LoVo (cell line): ENCODE results near the gene PSMA2.
"Not testable (repeated sequence)": the region's sequence is repeated elsewhere in the genome, so short reads cannot be mapped to it uniquely, and the experiment has no call there.

Experiments used
- DNase-seq: peaks from one replicate; pipeline ENCODE4 v3.0.0-alpha.2; 2016; ENCODE audit warnings: low spot score

Gene PSMA2

DNA sequence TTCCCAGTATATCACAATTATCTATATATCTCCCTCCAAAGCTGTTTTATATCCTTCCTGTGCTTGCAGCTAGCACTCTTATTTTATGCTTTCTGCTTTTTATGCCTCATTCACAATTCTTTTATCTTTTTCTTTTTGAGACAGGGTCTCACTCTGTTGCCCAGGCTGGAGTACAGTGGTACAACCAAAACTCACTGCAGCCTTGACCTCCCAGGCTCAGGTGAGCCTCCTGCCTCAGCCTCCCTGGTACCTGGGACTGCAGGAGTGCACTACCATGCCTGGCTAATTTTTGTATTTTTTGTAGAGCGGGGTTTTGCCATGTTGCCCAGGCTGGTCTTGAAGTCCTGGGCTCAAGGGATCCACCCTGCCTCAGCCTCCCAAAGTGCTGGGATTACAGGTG, 25.8 kb downstream of the PSMA2 start:
- DNase-seq, result no peak

DNA sequence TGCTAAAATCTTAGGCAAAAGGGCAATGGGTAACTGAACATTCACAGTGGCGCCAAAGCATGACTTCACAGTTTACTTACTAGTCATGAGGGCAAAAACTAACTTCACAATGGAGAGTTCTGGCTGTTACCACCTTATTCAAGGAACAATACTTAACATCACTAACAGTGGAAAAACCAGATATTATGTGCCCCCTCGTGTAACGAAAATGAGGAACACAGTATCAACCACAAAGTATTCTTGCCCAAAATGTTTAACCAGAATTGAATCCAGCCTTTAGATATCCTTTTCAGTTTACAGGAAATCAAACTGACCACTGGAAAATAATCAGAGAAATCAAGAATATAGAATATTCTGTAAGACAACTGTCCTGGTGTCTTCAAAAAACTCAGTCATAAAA, 29.6 kb downstream of the PSMA2 start:
- no peak for DNase-seq

DNA sequence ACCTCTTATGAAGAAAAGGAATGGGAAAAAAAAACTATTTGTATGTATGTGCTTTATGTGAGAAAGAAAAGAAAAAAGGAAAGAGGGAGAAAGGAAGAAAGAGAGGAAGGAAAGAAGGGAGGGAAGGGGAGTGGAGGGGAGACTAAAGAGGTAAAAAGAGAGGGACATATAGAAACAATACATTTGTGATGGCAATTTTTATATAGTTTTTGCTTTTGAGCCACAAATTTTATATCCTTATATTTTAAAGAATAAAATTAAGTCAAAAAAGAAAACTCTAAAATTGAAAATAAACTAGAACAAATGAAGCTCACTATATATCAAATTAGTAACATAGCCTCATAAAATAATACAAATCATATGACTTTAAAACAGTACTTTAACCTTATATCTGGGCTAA, 31.1 kb downstream of the PSMA2 start:
- DNase-seq, result no peak

DNA sequence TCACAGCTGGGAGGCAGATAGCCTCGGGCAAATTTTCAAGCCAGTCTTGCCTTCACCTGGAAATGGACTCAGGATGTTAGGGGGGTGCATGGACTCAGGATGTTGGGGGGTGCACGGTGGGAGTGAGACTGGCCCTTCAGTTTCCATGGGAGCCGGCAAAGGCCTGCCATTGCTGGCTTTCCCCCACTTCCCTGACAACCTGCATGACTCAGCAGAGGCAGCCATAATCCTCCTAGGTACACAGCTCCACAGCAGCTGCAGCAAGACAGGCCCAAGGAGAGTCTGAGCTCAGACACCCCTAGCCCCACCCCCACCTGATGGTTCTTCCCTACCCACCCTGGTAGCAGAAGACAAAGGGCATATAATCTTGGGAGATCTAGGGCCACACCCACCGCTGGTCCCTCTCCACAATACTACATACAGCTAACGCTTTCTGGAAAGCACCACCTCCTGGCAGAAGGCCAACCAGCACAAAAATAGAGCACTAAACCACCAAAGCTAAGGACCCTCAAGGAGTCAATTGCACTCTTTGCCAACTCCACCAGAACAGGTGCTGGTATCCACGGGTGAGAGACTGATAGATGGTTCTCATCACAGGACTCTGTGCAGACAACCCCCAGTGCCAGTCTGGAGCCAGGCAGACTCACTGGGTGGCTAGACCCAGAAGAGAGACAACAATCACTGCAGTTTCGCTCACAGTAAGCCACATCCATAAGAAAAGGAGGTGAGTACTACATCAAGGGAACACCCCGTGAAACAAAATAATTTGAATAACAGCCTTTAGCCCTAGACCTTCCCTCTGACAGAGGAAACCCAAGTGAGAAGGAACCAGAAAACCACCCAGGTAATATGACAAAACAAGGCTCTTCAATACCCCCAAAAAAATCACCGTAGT, 38.4 kb downstream of the PSMA2 start:
- no peak for DNase-seq

DNA sequence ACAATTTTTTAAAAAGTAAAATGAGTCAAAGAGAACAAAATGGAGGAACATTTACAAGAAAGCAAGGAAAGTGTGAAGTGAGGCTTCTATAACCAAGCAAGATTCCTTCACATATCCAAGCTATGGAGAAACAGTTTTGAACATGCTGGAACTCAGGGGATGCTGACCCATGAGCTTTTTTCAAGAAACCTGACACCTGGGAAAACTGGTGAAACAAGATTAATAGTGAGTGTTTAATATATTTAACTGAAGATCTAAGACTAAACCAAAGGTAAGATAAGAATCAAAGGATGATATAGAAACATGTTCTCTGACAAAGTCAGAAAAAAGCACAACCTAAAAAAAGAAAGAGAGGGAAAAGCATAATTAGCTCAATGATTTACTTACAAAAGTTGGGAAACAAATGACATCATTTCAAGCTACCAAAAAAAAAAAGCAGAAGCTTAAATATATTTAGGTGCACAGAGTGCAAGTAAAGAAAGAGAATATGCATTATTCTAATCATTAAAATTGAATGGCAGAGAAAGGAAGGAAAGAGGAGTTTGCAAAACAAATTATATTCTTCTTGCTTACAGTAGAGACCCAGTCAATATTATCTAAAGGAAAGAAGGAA, 45.0 kb downstream of the PSMA2 start:
- DNase-seq, result no peak

DNA sequence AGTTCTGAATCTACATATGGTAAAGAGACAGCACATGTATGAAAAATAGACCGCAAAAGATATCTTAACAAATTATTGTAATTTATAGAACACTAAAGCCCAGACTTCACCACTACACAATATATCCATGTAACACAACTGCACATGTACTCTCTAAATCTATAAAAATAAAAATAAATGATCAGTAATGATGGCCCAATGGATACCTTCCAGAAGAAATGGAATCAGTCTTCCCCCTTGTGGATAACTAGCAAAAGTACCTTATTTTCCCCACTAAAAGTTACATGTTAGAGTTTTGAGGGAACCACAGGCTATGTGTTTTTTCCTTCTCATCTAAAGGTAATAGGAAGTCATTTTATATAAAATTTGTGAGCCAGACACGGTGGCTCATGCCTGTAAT, 45.8 kb downstream of the PSMA2 start:
- DNase-seq, result peak; percentile 37

DNA sequence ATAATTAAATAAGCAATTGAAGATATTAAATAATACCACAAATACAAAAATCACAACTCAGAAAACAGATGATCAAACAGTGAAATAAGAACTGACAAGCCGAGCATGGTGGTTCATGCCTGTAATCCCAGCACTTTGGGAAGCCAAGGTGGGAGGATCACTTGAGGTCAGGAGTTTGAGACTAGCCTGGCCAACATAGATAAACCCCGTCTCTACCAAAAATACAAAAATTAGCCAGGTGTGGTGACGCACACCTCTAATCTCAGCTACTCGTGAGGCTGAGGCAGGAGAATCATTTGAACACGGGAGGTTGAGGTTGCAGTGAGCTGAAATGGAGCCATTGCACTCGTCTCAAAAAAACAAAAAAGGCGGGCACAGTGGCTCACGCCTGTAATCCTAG, 46.8 kb downstream of the PSMA2 start:
- DNase-seq, result not testable (repeated sequence)

DNA sequence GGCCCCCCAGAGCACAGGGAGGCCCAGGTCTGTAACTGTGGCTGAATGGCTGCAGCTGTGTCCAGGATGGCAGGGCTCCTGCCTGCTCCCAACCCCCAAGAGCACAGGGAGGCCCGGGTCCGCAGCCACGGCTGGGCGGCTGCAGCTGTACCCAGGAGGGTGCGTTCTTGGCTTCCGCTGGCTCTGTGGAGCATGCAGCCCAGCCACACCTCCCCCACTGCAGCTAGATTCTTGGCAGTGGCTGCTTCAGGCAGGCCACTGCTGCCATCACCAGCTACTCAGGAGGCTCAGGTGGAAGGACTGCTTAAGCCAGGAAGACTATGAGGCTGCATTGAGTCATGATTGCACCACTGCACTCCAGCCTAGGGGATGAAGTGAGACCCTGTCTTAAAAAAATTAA, 48.0 kb downstream of the PSMA2 start:
- no peak for DNase-seq

DNA sequence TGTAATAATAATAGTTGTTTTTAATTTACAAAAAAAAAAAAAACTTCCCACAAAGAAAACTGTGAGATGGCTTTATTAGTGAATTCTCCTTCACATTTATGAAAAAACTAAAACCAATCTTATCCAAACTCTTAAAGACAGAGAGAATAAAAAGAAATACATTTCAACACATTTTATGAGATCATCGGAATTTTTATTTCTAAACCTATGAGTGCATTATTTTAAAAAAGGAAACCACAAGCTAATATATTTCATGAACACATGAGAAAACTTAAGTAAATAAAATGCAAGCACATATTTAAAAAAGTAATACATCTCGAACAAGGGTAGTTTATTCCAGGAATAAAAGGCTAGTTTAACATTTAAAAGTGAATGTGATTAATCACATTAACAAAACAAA, 51.6 kb downstream of the PSMA2 start:
- no peak for DNase-seq

DNA sequence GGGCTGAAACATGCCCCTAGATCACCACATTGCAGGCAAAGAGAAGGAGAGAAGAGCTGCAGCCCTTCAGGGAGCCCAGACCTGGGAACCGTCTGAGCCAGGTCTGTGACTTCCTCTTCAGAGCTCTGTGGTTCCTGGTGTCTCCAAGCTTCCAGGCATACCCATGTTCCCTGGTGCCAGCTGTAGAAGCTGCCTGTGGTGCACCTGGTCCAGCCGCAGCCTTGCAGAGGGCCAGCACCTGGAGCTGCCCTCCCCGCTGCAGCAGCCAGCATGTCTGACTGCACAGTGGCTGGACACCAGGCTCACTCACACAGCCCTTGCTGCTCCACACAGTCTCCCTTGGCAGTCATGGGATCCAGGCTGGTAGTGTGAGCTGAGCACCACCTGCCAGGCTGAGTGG, 53.7 kb downstream of the PSMA2 start:
- DNase-seq, result no peak

DNA sequence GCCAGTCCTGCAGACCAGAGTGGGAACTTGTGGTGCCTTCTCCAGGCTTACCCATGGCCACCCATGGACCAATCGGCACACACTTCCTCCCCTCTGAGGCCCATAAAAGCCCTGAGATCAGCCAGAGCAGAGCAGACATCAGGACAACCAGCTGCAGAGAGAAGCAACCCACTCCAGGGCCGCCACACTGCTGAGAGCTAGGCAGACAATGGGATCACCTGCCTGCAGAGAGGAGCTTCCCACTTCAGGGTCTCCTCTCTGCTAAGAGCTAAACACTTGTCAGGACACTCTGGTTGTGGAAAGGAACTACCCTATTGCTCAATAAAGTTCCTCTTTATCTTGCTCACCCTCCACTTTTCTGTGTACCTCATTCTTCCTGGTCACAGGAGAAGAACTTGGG, 54.1 kb downstream of the PSMA2 start:
- no peak for DNase-seq

DNA sequence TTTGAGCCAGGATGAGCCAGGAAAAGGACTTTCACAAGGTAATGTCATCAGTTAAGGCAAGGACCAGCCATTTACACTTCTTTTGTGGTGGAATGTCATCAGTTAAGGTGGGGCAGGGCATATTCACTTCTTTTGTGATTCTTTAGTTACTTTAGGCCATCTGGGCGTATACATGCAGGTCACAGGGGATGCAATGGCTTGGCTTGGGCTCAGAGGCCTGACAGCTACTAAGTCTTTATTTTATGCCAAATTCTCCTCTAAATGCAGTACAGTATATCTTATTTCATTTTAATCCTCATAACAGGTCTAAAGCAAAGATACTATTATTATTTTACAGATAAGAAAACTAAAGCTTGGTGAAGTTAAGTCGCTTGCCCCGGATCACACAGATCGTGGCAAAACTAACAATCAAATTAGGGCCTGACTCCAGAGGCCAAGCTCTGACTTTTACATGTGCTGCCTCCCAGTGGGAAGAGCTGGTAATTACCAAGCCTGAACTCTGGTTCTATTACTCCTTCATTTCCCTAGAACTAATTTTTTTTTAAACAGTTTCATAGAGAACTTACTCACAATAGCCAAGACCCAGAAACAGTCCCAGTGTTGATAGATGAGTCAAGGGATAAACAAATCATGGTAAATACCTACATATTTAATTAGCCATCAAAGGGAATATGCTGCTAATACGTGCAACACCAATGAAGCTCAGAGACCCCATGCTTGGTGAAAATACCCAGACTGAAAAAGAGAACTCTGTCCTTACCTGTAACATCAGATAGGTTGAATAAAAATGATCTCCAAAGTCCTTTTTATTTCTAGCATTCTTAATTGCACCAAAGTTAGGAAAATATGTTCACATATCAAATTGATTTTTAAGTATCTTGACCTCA, 55.5 kb downstream of the PSMA2 start:
- DNase-seq, result peak; percentile 69

DNA sequence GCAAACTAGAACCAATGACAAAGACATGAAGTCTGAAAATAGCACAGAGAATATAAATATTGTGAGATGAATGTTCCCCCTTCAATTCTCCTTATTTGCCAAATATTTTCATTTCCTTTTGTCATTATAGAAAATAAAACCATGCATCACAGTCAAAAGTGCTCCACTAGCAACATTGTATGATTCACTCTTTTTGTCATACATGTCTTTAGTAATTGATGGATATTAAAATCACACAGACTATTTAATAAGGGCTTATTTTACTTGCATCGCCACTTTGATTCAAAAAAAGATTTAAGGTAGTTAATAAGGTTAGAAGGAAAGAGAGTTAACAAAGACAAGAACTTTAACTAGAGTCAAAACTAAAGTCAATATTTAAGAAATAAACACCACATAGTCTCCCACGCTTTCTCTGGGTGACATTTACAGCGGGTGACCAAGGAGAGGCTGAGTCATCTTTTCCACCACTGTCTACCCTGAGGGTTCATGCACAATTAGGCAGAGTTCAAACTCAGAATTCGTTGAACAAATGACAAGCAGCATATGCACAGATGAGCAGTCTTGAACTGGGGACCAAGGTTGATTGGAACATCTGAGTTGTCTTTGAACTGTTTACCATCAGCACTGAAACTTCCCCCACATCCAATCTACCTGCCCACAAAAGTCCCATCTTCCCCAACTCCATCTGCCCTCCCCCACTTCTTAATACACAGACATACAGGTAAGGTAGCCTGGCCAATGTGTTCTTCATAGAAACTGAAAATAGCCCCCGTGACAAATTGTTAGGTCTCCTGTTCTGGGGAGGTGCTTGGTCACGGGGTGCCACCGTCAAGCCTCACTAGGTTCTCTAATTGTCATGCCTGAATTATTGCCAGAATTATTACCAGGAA, 62.6 kb downstream of the PSMA2 start:
- no peak for DNase-seq

DNA sequence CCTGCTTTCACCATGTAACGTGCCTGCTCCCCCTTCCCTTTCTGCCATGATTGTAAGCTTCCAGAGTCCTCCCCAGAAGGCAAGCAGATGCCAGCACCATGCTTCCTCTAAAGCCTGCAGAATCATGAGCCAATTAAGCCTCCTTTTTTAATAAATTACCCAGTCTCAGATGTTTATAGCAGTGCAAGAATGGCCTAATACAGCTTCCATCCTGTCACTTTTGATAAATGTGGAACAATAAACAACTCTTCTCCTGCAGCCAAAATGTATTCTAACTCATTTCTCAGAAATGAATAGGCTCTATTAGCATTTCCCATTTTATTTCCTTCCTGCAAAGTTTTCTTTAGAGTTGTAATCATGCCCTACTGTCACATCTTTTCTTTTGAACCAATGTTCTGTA, 63.5 kb downstream of the PSMA2 start:
- no peak for DNase-seq
